Activated CD4-positive, alpha-beta T cell treated with anti-CD3 and anti-CD28 coated beads, Interleukin-2, amount 10 ng/mL, durations not matched to agents 7 days and 5 days (primary cell): ENCODE measurements around the gene PCDHAC1. TPM values are rescaled to one million over a fixed set of nuclear protein-coding genes. Genes with fewer than 3 reads are reported as not detected.

ENCODE experiments used
- CTCF ChIA-PET: fragments of 350-600 bp; sonication (Branson Sonifier 250); formaldehyde crosslinking; loops from one replicate; lab custom pipeline; 2021; ENCODE audit warnings: antibody characterized with exemption; lab: Charles Lee
- POLR2A ChIA-PET: fragments of 350-600 bp; sonication (Branson Sonifier 250); formaldehyde crosslinking; loops from one replicate; lab custom pipeline; 2021; ENCODE audit warnings: antibody characterized with exemption; lab: Charles Lee
- DNase-seq: peaks from one replicate; pipeline ENCODE4 v3.0.0-alpha.2; 2020
- H3K27ac Mint-ChIP-seq: one replicate; pipeline ENCODE4 v1.8.0; 2021; ENCODE audit warnings: mild to moderate bottlenecking, moderate library complexity, mixed read lengths
- H3K27me3 Mint-ChIP-seq: one replicate; pipeline ENCODE4 v1.8.0; 2021; ENCODE audit warnings: mixed read lengths
- H3K36me3 Mint-ChIP-seq: one replicate; pipeline ENCODE4 v1.8.0; 2021; ENCODE audit warnings: low read depth, mixed read lengths
- H3K4me1 Mint-ChIP-seq: one replicate; pipeline ENCODE4 v1.8.0; 2021; ENCODE audit warnings: mixed read lengths
- H3K4me3 Mint-ChIP-seq: one replicate; pipeline ENCODE4 v1.8.0; 2021; ENCODE audit warnings: mild to moderate bottlenecking, moderate library complexity, mixed read lengths
- H3K9me3 Mint-ChIP-seq: one replicate; pipeline ENCODE4 v1.8.0; 2021; ENCODE audit warnings: mixed read lengths
- total RNA-seq, 2 experiments: library from RNA; stranded (reverse); gene quantifications; one replicate each; pipeline ENCODE4 v1.2.3, GENCODE V29; 2021

PCDHAC1 gene
- total RNA-seq, 2 experiments from 2014 or later, result not detected

- Mint-ChIP-seq H3K27ac (no peak overlapping the region), H3K27me3 (no peaks in the 10 kb centered on the region), H3K4me1 (no peaks in the 10 kb centered on the region), H3K36me3 (no peaks in the 10 kb centered on the region), H3K9me3 (no peaks in the 10 kb centered on the region), H3K4me3 (no peak overlapping the region)
- CTCF ChIA-PET, result no interaction called here
- DNase-seq, result no peak
- POLR2A ChIA-PET, result no interaction called here
Measured at GRCh38 chr5:140978983-140979382, 52.9 kb downstream of the PCDHAC1 start.

Other genes starting within 250 kb of the PCDHAC1 start
- 10 to 100 TPM; 71.5 to 76.5 TPM for gene HARS1, start 234.9 kb upstream of the PCDHAC1 start, total RNA-seq
- gene HARS2, start 234.8 kb upstream of the PCDHAC1 start, total RNA-seq, result 10 to 100 TPM; 32.7 to 34.2 TPM
- 10 to 100 TPM; 52.4 to 61.3 TPM for gene ZMAT2, start 225.9 kb upstream of the PCDHAC1 start, total RNA-seq
- gene PCDHA1, start 140.2 kb upstream of the PCDHAC1 start, total RNA-seq, result not detected
- not detected for gene PCDHA2, start 131.4 kb upstream of the PCDHAC1 start, total RNA-seq
- gene PCDHA3, start 125.2 kb upstream of the PCDHAC1 start, total RNA-seq, result not detected
- gene PCDHA4, start 119.2 kb upstream of the PCDHAC1 start, total RNA-seq, result not detected
- gene PCDHA5, start 104.7 kb upstream of the PCDHAC1 start, total RNA-seq, result not detected
- gene PCDHA6, start 98.3 kb upstream of the PCDHAC1 start, total RNA-seq, result not detected
- gene PCDHA7, start 92.0 kb upstream of the PCDHAC1 start, total RNA-seq, result not detected
- gene PCDHA8, start 85.1 kb upstream of the PCDHAC1 start, total RNA-seq, result not detected
- gene PCDHA9, start 77.9 kb upstream of the PCDHAC1 start, total RNA-seq, result not detected
- gene PCDHA10, start 70.4 kb upstream of the PCDHAC1 start, total RNA-seq, result not detected
- gene PCDHA11, start 57.3 kb upstream of the PCDHAC1 start, total RNA-seq, result not detected
- not detected for gene PCDHA12, start 51.0 kb upstream of the PCDHAC1 start, total RNA-seq
- gene PCDHA13, start 44.2 kb upstream of the PCDHAC1 start, total RNA-seq, result not detected
- not detected for gene PCDHAC2, start 40.2 kb downstream of the PCDHAC1 start, total RNA-seq
- gene PCDHB1, start 125.1 kb downstream of the PCDHAC1 start, total RNA-seq, result not detected
- gene PCDHB2, start 168.3 kb downstream of the PCDHAC1 start, total RNA-seq, result not detected
- not detected for gene PCDHB3, start 174.2 kb downstream of the PCDHAC1 start, total RNA-seq
- not detected for gene PCDHB4, start 195.5 kb downstream of the PCDHAC1 start, total RNA-seq
- gene PCDHB5, start 208.9 kb downstream of the PCDHAC1 start, total RNA-seq, result not detected
- gene PCDHB6, start 223.8 kb downstream of the PCDHAC1 start, total RNA-seq, result not detected
- gene PCDHB7, start 246.3 kb downstream of the PCDHAC1 start, total RNA-seq, result not detected